Measurements from ENCODE around the gene CAMTA1.

CAMTA1 gene

GRCh38 chr1:6944434-6944833, 159.2 kb downstream of the CAMTA1 start:
- DNase-seq (no peak), ATAC-seq (ENCODE audit: insufficient read depth, low read depth) (no peak)
- Histone ChIP-seq H3K4me3 (ENCODE audit: low read depth in 1 of 2, low read length in 2 of 2) (no peak overlapping the region), H3K79me2 (ENCODE audit: insufficient read depth, low read length) (no peaks in the 10 kb centered on the region), H3K9ac (ENCODE audit: low read depth, low read length) (no peak overlapping the region), H4K20me1 (ENCODE audit: insufficient read depth, low read length) (peaks cover 4% of the 10 kb centered on the region; the same call in 1 of the 2 replicates), H2AFZ (ENCODE audit: low read depth, low read length) (no peak overlapping the region), H3K27ac (ENCODE audit: low read length) (no peak overlapping the region), H3K36me3 (ENCODE audit: insufficient read depth, low read length) (no peaks in the 10 kb centered on the region), H3K27me3 (ENCODE audit: insufficient read depth, low read length, poor library complexity) (no peaks in the 10 kb centered on the region), H3K9me3 (ENCODE audit: insufficient read depth, low read length, severe bottlenecking) (no peaks in the 10 kb centered on the region), H3K4me1 (ENCODE audit: insufficient read depth, low read length) (no peaks in the 10 kb centered on the region), H3K4me2 (ENCODE audit: insufficient read depth, low read length) (no peak overlapping the region)
- TF ChIP-seq CTCF (IDR thresholded peaks at IDR 0.05; ENCODE audit: borderline replicate concordance, extremely low read depth, low read length, poor library complexity, severe bottlenecking) (no peak), EZH2 (IDR thresholded peaks at IDR 0.05; ENCODE audit: borderline replicate concordance, low read depth, low read length, severe bottlenecking) (no peak)

DNA sequence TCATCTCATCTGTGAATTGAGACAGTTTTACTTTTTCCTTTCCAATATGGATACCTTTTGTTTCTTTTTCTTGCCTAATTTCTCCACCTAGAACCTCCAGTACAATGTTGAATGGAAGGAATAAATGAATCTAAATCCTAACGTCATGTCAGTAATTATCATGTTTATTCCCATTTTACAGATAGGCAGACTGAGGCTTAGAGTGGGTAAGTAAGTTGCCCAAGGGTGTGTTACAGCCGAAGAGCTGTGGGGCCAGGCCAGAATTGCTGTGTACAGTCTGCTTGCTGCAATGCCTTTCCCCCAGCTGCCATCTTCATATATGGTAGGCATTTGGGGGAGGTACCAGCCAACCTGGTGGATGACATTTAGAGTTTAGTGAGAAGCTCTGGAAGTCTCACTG, 162.7 kb downstream of the CAMTA1 start:
- no peak overlapping the region for H3K4me2 ChIP-seq (ENCODE audit: insufficient read depth, low read length)
- H3K9me3 ChIP-seq (ENCODE audit: insufficient read depth, low read length, severe bottlenecking) = no peaks in the 10 kb centered on the region
- no peaks in the 10 kb centered on the region for H3K36me3 ChIP-seq (ENCODE audit: insufficient read depth, low read length)
- H3K4me3 ChIP-seq (ENCODE audit: low read depth in 1 of 2, low read length in 2 of 2) = no peak overlapping the region
- TF ChIP-seq CTCF (IDR thresholded peaks at IDR 0.05; ENCODE audit: borderline replicate concordance, extremely low read depth, low read length, poor library complexity, severe bottlenecking) (no peak), EZH2 (IDR thresholded peaks at IDR 0.05; ENCODE audit: borderline replicate concordance, low read depth, low read length, severe bottlenecking) (no peak)
- H3K9ac ChIP-seq (ENCODE audit: low read depth, low read length) = no peak overlapping the region
- no peak for ATAC-seq (ENCODE audit: insufficient read depth, low read depth)
- no peaks in the 10 kb centered on the region for H3K4me1 ChIP-seq (ENCODE audit: insufficient read depth, low read length)
- no peak for DNase-seq
- no peaks in the 10 kb centered on the region for H3K27me3 ChIP-seq (ENCODE audit: insufficient read depth, low read length, poor library complexity)
- H2AFZ ChIP-seq (ENCODE audit: low read depth, low read length) = no peak overlapping the region
- no peaks in the 10 kb centered on the region for H3K79me2 ChIP-seq (ENCODE audit: insufficient read depth, low read length)
- peaks cover 8% of the 10 kb centered on the region for H4K20me1 ChIP-seq (ENCODE audit: insufficient read depth, low read length)
- no peak overlapping the region for H3K27ac ChIP-seq (ENCODE audit: low read length)

DNA sequence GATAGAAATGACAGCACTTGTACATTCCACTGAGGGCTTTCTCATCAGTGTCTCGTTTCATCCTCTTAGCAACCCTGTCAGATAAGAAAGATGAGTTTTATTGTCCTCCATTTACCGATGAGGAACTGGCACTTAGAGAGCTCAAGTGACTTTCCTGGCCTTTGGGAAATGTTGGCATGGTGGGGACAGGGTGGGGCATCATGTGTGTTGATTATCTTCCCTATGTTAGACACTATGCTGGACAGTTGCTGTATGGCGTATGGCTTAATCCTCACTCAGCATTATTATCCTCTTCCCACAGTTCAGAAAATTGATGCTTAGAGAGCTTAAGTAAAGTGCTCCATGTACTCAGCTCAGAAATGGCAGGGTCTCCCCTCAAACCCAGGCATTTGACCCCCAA, 163.2 kb downstream of the CAMTA1 start:
- Histone ChIP-seq H4K20me1 (ENCODE audit: insufficient read depth, low read length) (peaks cover 11% of the 10 kb centered on the region), H3K27ac (ENCODE audit: low read length) (no peak overlapping the region), H3K4me1 (ENCODE audit: insufficient read depth, low read length) (no peaks in the 10 kb centered on the region), H3K27me3 (ENCODE audit: insufficient read depth, low read length, poor library complexity) (no peaks in the 10 kb centered on the region), H2AFZ (ENCODE audit: low read depth, low read length) (no peak overlapping the region), H3K4me2 (ENCODE audit: insufficient read depth, low read length) (no peak overlapping the region), H3K36me3 (ENCODE audit: insufficient read depth, low read length) (no peaks in the 10 kb centered on the region), H3K79me2 (ENCODE audit: insufficient read depth, low read length) (no peaks in the 10 kb centered on the region), H3K9me3 (ENCODE audit: insufficient read depth, low read length, severe bottlenecking) (no peaks in the 10 kb centered on the region), H3K4me3 (ENCODE audit: low read depth in 1 of 2, low read length in 2 of 2) (no peak overlapping the region), H3K9ac (ENCODE audit: low read depth, low read length) (no peak overlapping the region)
- no peak for ATAC-seq (ENCODE audit: insufficient read depth, low read depth)
- TF ChIP-seq EZH2 (IDR thresholded peaks at IDR 0.05; ENCODE audit: borderline replicate concordance, low read depth, low read length, severe bottlenecking) (no peak), CTCF (IDR thresholded peaks at IDR 0.05; ENCODE audit: borderline replicate concordance, extremely low read depth, low read length, poor library complexity, severe bottlenecking) (no peak)
- DNase-seq = no peak

DNA sequence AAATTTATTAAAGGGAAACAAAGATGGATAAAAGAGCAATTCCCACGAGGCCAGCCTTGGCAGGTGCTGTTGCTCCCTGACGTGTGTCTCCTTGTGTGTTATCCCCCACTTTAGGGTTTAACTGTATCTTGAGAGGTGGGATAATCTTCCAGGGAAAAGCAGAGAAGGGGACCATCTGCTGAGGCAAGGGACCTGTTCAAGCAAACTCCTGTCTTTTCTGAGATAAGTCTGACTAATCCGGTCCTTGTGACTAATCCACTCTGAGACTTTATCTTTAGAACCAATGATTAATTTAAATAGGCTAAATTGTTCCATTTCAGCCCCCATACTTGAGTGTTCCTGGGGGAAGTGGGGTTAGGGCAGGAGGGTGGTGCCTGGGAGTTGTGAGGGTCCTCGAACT, 163.6 kb downstream of the CAMTA1 start:
- TF ChIP-seq EZH2 (IDR thresholded peaks at IDR 0.05; ENCODE audit: borderline replicate concordance, low read depth, low read length, severe bottlenecking) = no peak
- no peak for TF ChIP-seq CTCF (IDR thresholded peaks at IDR 0.05; ENCODE audit: borderline replicate concordance, extremely low read depth, low read length, poor library complexity, severe bottlenecking)
- Histone ChIP-seq H3K9me3 (ENCODE audit: insufficient read depth, low read length, severe bottlenecking) (no peaks in the 10 kb centered on the region), H3K9ac (ENCODE audit: low read depth, low read length) (no peak overlapping the region), H2AFZ (ENCODE audit: low read depth, low read length) (no peak overlapping the region), H4K20me1 (ENCODE audit: insufficient read depth, low read length) (peaks cover 11% of the 10 kb centered on the region), H3K79me2 (ENCODE audit: insufficient read depth, low read length) (no peaks in the 10 kb centered on the region), H3K27me3 (ENCODE audit: insufficient read depth, low read length, poor library complexity) (no peaks in the 10 kb centered on the region), H3K36me3 (ENCODE audit: insufficient read depth, low read length) (no peaks in the 10 kb centered on the region), H3K27ac (ENCODE audit: low read length) (no peak overlapping the region), H3K4me1 (ENCODE audit: insufficient read depth, low read length) (no peaks in the 10 kb centered on the region), H3K4me3 (ENCODE audit: low read depth in 1 of 2, low read length in 2 of 2) (no peak overlapping the region), H3K4me2 (ENCODE audit: insufficient read depth, low read length) (no peak overlapping the region)
- no peak for DNase-seq
- ATAC-seq (ENCODE audit: insufficient read depth, low read depth) = no peak

All from DND-41 (cell line).